Stimulated activated CD4-positive, alpha-beta T cell treated with anti-CD3 and anti-CD28 coated beads, Interleukin-12 subunit alpha, Interleukin-12 subunit beta, amount 100 ng/mL, for 4 hours (primary cell): ENCODE results near the gene MCTP1.
"Not testable (repeated sequence)": the region's sequence is repeated elsewhere in the genome, so short reads cannot be mapped to it uniquely, and the experiment has no call there.

Source experiments
- DNase-seq: peaks from one replicate; pipeline ENCODE4 v3.0.0-alpha.2; 2020

The MCTP1 gene

GRCh38 chr5:95177456-95177855 is 107.4 kb downstream of the MCTP1 start:
- no peak for DNase-seq

GRCh38 chr5:95175106-95175505 is 109.8 kb downstream of the MCTP1 start:
- no peak for DNase-seq

DNA sequence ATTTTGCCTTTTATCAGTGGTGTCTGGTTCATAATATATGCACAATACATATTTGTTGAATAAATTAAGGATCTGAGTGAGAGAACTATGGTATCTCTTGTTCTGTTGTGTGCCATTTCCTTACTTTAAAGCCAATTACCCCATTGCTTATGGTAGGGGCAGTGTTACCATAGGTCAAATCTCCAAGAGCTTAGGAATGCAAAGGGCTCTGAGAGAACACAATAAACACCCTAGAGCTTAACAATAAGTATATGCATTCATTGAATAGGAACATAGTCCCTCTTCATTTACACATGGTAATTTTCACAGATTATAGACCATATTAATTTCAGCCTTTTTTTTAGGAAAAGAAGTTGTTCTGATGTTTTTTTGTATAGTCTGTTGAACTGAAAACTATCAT is 112.2 kb downstream of the MCTP1 start:
- no peak for DNase-seq

DNA sequence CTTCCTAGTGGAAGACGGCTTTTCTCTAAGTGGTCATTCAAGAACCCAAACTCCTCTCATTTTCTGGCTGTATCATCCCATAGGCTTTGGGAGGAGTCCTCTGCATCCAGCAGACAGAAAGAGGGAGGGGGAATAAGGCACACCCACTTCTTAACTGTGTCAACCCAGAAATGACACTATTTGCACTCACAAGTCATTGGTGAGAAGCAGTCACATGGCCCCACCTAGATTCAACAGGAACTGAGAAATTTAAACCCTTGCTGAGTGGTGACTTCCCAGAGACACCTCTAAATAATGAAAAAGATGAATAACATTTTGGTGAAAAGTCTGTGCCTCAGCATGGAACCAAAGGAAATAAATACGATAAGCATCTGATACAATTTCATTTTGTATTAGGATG is 120.0 kb downstream of the MCTP1 start:
- DNase-seq: no peak

DNA sequence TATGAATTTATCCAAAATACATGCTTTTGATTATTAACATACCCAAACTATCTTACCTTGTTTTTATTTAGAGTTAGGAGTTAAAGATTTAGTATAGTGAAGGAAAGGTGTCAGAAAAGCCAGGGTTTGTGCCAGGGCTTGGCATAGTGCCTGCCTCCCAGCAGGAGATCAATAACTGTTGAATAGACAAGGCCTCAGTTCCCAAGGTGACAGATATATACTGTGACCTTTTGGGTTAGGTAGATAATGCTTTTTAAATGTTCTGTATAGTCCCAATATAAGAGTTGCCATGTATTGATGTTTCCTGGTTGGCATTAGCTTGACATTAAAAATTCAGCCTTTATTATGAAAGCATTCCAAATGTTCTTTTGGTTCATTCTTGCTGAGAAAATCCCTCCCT is 121.8 kb downstream of the MCTP1 start:
- no peak for DNase-seq

DNA sequence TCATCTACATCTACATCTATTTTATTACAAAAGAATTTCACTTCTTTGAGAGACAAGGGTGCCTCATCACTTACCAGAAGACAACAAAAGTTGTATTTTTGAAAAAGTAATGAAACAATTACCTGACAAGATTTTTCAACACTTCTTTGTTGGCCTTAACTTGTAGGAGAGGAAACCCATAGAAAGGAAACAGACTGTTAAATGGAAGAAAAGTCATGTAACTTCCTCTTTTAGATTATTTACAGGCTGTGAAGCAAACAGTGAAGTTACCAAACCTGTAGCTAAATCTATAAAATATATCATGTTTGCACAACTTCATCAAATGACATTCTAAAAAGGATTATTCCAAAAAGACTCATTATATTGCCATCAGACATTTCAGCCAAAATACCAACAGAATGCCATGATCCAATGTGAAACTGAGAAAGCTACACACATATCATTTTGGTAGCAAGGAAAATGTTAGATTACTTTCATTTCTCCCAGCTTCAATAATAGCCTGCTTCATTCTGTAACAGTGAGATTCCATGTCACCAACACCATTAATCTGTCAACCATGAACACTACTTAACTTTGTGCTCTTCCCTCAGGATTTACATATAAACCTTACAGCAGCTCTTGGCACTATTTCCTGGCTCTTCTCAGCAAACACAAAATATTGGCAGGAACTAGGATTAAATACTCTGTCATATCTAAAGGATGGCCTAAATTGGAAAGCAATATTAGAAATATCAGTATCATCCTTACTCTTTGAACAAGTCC is 122.5 kb downstream of the MCTP1 start:
- no peak for DNase-seq

- no peak for DNase-seq
These were observed 125.3 kb downstream of the MCTP1 start for GRCh38 chr5:95159603-95160002.

GRCh38 chr5:95155888-95156287 is 129.0 kb downstream of the MCTP1 start:
- no peak for DNase-seq

DNA sequence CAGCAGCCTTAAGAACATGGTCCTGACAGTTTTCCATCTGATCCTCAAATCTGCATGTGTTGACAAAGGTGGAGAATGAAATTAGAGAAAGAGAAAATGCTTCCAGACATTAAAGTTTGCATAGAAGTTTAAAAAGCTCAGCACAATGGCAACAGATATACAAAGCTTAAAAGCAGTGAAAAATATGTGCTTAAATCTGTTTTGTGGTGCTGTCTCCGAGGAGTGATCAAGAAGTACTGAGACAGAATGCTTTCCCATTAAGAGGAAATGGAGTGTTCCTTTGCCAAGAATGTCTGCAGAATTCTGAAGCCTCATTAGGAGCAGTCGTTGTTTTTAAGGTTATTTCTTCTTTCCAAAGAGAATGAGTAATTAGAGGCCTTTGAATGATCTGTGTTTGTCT is 131.4 kb downstream of the MCTP1 start:
- DNase-seq: no peak

DNA sequence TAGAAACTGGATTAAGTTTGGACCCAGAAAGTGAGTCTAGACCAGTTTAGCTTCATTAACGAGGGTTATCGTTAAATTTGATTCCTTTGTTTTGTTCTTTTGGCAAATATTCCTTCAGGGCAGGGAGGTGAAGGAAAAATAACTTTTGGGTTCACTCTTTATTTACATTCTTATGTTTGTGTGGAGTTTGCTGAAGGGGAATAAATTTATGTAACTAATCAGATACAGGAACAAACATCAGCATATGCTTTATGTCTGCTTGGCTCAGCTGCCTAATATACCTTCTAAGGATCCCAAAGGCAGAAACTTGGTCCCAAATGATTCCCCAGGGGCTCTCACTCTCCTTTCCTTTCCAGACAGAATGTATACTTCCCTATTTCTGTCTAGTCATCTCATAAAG is 132.4 kb downstream of the MCTP1 start:
- no peak for DNase-seq

GRCh38 chr5:95152131-95152530 is 132.8 kb downstream of the MCTP1 start:
- no peak for DNase-seq

GRCh38 chr5:95151694-95152093 is 133.2 kb downstream of the MCTP1 start:
- DNase-seq: no peak

DNA sequence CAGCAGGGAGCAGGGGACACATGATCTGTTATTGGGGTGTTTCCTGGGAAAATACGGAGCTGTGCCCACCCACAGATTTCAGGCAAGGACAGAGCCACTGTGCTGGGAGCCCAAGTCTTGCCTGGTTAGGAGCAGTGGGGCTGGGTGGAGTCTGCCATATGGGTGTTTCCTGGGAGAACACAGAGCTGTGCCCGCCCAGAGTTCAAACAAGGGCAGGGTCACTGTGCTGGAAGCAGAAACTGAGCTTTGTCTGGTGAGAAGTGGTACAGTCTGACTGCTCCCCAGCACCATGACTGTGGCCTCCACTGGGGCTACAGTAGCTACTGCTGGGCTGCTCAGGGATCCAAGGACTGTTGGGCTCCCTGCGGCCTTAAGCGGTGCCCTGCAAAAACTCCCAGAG is 135.5 kb downstream of the MCTP1 start:
- no peak for DNase-seq

- no peak for DNase-seq
These were observed 136.4 kb downstream of the MCTP1 start for GRCh38 chr5:95148453-95148852.

DNA sequence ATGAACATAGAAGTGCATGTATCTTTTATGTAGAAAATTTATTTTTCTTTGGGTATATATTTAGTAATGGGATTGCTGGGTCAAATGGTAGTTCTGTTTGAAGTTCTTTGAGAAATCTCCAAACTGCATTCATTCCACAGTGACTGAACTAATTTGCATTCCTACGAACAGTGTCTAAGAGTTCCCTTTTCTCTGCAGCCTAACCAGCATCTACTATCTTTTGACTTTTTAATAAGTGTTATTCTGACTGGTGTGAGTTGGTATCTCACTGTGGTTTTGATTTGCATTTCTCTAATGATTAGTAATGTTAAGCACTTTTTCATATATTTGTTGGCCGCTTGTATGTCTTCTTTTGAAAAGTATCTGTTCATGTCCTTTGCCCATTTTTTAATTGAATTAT is 141.0 kb downstream of the MCTP1 start:
- DNase-seq: not testable (repeated sequence)

DNA sequence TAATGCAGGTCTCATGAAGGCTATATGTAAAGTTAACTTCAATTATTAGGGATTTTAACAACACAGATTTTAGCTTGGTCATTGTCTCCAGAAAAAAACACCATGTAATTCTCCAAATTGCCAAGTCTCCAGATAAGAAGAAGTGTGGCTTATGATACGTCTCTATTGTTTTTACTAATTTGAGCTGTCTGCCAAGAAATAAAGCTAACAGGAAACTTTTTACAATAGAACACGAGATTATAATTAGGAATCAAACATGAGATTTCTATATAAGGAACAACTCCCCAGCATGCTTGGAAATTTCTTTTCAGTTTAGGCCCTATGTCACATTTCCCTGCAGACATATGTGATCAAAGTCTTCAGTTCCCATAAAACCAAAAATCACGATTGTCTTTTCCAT is 142.7 kb downstream of the MCTP1 start:
- no peak for DNase-seq

DNA sequence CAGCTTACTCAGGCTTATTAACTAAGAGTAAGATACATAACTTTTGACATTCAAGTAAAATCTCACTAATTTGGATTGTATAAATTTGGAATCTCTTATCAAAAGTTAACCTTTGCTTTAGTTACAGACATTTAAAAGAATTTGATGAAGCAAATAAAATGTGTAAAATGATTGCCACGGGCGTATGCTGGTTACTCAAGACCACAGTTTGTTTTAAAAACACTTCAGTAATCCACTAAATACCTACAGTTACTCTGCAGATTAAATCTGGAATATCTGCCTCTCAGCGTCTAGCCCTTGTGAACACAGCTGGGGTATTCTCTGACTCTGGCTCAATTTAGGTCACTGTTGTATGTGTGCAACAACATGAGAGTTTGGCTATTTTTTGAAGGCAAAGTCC is 143.8 kb downstream of the MCTP1 start:
- DNase-seq: no peak

- no peak for DNase-seq
These were observed 150.6 kb downstream of the MCTP1 start for GRCh38 chr5:95134326-95134725.

DNA sequence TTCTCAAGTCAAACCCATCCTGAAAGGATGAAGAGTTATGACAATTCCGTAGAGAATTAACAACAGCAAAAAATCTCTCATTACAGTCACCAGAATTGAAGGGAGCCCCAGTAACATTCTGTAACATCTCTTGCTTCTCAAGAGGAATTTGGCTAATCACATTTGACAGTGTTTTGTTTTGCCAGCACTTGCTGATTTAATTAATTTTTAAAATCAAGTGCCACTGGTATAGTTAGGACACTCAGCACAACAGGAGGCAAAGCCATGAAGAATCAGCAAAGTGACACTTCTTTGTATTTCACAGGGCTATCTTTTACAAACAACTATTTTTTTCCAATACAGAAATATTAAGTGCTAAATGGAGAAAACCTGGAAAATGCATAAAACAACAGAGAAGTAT is 152.8 kb downstream of the MCTP1 start:
- DNase-seq: no peak

- DNase-seq: no peak
These were observed 154.0 kb downstream of the MCTP1 start for GRCh38 chr5:95130941-95131340.

DNA sequence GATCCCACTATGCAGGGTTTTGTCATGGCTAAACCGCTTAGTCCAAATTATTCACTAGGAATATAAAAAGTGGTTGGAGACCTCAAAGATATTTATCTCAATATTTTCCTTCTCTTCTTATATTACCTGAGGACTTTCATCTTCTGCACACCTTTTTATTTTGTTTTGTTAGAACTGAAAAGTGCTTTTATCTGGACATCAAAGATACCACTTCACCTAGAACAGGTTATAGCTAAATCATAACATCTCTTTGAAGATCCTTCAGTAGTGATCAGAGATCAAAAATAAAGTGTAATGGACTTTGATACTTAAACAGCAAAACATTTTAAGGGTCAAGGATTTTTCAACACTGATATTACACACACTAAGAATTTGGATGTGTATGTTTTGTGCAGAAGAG is 160.2 kb downstream of the MCTP1 start:
- DNase-seq: no peak

DNA sequence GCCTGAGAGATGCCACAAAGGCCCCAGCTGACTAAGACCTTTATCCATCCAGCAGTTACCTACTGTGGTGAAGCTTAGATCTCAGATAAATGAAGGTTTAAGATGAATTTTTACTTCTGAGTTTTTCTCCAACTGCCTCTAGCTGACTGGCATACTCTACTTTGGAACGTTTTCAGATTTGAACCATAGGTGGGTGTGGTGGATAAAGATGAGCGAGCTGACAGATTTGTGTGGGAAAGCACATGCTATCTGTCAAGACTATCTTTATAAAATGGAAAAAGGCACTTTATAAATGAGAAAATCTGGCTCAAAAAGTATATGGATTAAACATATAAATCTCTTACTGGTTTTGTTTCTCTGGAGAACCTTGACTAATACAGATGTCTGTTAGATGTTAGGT is 160.8 kb downstream of the MCTP1 start:
- no peak for DNase-seq

DNA sequence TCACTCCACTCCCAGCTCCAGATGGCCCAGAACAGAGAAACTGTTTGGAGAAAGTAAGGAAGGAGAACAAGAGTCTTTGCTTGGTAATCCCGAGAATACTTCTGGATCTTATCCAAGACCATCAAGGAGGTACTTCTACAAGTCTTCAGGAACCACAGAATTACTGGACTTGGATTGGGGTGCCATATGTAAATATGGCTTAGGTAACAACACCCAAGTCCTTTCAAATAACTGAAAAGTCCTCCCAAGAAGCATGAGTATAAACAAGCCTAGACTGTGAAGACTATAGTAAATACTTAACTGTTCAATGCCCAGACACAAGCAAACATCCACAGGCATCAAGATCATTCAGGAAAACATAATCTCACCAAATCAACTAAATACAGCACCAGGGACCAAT is 170.0 kb downstream of the MCTP1 start:
- DNase-seq: no peak

- no peak for DNase-seq
These were observed 170.6 kb downstream of the MCTP1 start for GRCh38 chr5:95114305-95114704.

DNA sequence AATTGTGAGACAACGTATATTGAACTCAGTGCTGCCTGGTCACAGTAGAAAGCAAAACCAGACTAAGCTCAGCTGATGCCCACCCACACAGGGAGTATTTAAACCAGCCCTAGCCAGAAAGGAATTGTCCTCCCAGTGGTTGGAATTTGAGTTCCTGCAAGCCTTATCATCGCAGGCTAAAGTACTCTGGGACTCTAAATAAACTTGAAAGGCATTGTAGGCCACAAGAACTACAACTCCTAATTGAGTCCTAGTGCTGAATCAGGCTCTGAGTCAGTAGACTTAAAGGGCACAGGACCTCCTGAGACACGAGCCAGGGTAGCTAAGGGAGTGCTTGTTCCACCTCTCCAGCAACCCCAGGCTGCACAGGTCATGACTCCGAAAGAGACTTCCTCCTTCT is 171.4 kb downstream of the MCTP1 start:
- DNase-seq: no peak

DNA sequence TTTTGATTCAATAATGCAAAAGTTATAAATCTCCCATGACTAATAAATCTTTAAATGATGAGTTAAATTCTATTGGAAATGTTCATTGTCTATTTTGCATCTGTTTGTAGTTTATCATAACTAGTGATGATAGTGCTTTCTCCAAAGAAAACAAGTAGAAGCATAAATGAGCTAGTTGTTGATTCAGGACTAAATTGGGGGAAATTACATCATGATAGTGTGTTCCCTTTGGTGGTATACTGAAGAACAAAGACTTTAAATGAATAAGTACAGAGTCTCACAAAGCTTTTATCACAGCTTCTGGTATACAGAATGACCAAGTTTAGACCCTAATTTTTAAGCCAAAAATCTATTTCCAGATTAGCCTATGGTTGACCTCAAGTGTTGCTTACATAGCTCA is 173.8 kb downstream of the MCTP1 start:
- DNase-seq: no peak
